HCT116 (cell line): Measurements from ENCODE around the gene TSSK6. TPM values are rescaled to one million over a fixed set of nuclear protein-coding genes. Genes with fewer than 3 reads are reported as not detected.

Source experiments
- ATAC-seq: fragments of 200-7000 bp; cut with Tn5 transposase; 2 replicates; pipeline ENCODE4 v1.9.1; 2020; ENCODE audit warnings: mild to moderate bottlenecking, moderate library complexity
- BruUV-seq: library from RNA; stranded (reverse); fragments of 400-500 nt; replicated peaks from 2 replicates; lab custom pipeline; 2021; lab: Mats Ljungman, UMichigan
- CTCF ChIA-PET: fragments of 300-600 bp; sonication (Branson Sonifier 250); formaldehyde crosslinking; loops from one replicate; lab custom pipeline; 2021; ENCODE audit warnings: antibody characterized with exemption; lab: Charles Lee
- POLR2A ChIA-PET: fragments of 300-600, 350-600 bp; sonication (Branson Sonifier 250); formaldehyde crosslinking; loops from one replicate; lab custom pipeline; 2021; ENCODE audit warnings: antibody characterized with exemption; lab: Charles Lee
- RAD21 ChIA-PET, 2 experiments: fragments of 300-600 bp; sonication (Branson Sonifier 250); formaldehyde crosslinking; loops; one replicate each; lab custom pipeline; 2023; ENCODE audit warnings: low total read pairs in 2 of 2; ENCODE audit not compliant: uncharacterized antibody in 2 of 2, unreplicated experiment in 2 of 2, low non-redundant PET in 1 of 2; lab: Charles Lee
- DNase-seq: peaks from one replicate; pipeline ENCODE4 v3.0.0-alpha.2; 2010; ENCODE audit warnings: low read depth, low spot score
- H2AFZ ChIP-seq: fragments of 200-600 bp; shearing (Covaris generic), sonication (generic); 2 replicates; pipeline ENCODE4 v1.6.1; 2017; ENCODE audit warnings: low read depth, mixed run types, mixed read lengths, antibody characterized with exemption, low read length; ENCODE audit not compliant: poor library complexity, severe bottlenecking
- H3K27ac ChIP-seq: 2 replicates; pipeline ENCODE4 v1.5.1; 2012; ENCODE audit warnings: low read depth, low read length
- H3K27me3 ChIP-seq: fragments of 200-600 bp; sonication (generic); 2 replicates; pipeline ENCODE4 v1.6.1; 2016; ENCODE audit warnings: mixed run types, low read length, mixed read lengths; ENCODE audit not compliant: insufficient read depth
- H3K36me3 ChIP-seq, 2 experiments: fragments of 200-500 bp in 1 of 2; fragments of 200-600 bp in 1 of 2; sonication (Bioruptor generic) in 1 of 2; sonication (generic) in 1 of 2; 2 replicates each; pipeline versions ENCODE4 v1.5.1 to v1.6.1; 2014 to 2016; ENCODE audit warnings: low read length in 2 of 2, inconsistent platforms in 1 of 2, mixed read lengths in 1 of 2, mixed run types in 1 of 2; ENCODE audit not compliant: insufficient read depth in 2 of 2, control insufficient read depth in 1 of 2
- H3K4me1 ChIP-seq, 2 experiments: fragments of 200-600 bp in 1 of 2; sonication (generic) in 1 of 2; 2 replicates each; pipeline versions ENCODE4 v1.5.1 to v1.6.1; 2012 to 2017; ENCODE audit warnings: low read length in 2 of 2, inconsistent platforms in 1 of 2, mild to moderate bottlenecking in 1 of 2, mixed read lengths in 1 of 2, mixed run types in 1 of 2, moderate library complexity in 1 of 2; ENCODE audit not compliant: insufficient read depth in 2 of 2, control insufficient read depth in 1 of 2
- H3K4me2 ChIP-seq: fragments of 200-600 bp; sonication (generic); 2 replicates; pipeline ENCODE4 v1.6.1; 2017; ENCODE audit warnings: mixed run types, low read length, mixed read lengths
- H3K4me3 ChIP-seq, 2 experiments: fragments of 200-600 bp in 1 of 2; sonication (generic) in 1 of 2; replicated peaks in 1 of 2; 2 replicates each; pipeline ENCODE4 v1.5.1; 2011 to 2016; ENCODE audit warnings: low read length in 2 of 2, control low read depth in 1 of 2, low read depth in 1 of 2, mild to moderate bottlenecking in 1 of 2, mixed read lengths in 1 of 2, mixed run types in 1 of 2
- H3K79me2 ChIP-seq: fragments of 200-600 bp; sonication (generic); 2 replicates; pipeline ENCODE4 v1.6.1; 2017; ENCODE audit warnings: mild to moderate bottlenecking, mixed run types, low read length, moderate library complexity, mixed read lengths; ENCODE audit not compliant: insufficient read depth
- H3K9ac ChIP-seq: fragments of 200-600 bp; sonication (generic); 2 replicates; pipeline ENCODE4 v1.6.1; 2016; ENCODE audit warnings: low read length, mixed read lengths
- H3K9me2 ChIP-seq: fragments of 200-600 bp; sonication (generic), shearing (Covaris generic); 2 replicates; pipeline ENCODE4 v1.6.1; 2017; ENCODE audit warnings: mixed run types, mild to moderate bottlenecking, moderate library complexity; ENCODE audit not compliant: insufficient read depth
- H3K9me3 ChIP-seq, 2 experiments: fragments of 200-500 bp in 1 of 2; fragments of 200-600 bp in 1 of 2; sonication (Bioruptor generic) in 1 of 2; sonication (generic) in 1 of 2; 2 replicates each; pipeline ENCODE4 v1.6.1; 2014 to 2017; ENCODE audit warnings: low read length in 2 of 2, mixed read lengths in 2 of 2, inconsistent platforms in 1 of 2, low read depth in 1 of 2, mild to moderate bottlenecking in 1 of 2, mixed run types in 1 of 2, moderate library complexity in 1 of 2; ENCODE audit not compliant: control insufficient read depth in 1 of 2, insufficient read depth in 1 of 2
- H4K20me1 ChIP-seq: fragments of 200-600 bp; sonication (generic), shearing (Covaris generic); 2 replicates; pipeline ENCODE4 v1.6.1; 2017; ENCODE audit warnings: mixed run types, mild to moderate bottlenecking, moderate library complexity; ENCODE audit not compliant: insufficient read depth
- CEBPB ChIP-seq: IDR thresholded peaks from 2 replicates; pipeline ENCODE4 v1.6.1; 2012; ENCODE audit warnings: low read depth
- ELF1 ChIP-seq: IDR thresholded peaks from 2 replicates; pipeline ENCODE4 v1.6.1; 2012; ENCODE audit warnings: low read depth, borderline replicate concordance
- EZH2phosphoT487 ChIP-seq: fragments of 200-600 bp; IDR thresholded peaks from 2 replicates; pipeline ENCODE4 v1.6.1; 2018; ENCODE audit warnings: antibody characterized with exemption, borderline replicate concordance
- FOSL1 ChIP-seq: IDR thresholded peaks from 2 replicates; pipeline ENCODE4 v1.6.1; 2012; ENCODE audit warnings: low read depth
- JUND ChIP-seq: IDR thresholded peaks from 2 replicates; pipeline ENCODE4 v1.6.1; 2012
- POLR2AphosphoS5 ChIP-seq: IDR thresholded peaks from 2 replicates; pipeline ENCODE4 v1.6.1; 2011; ENCODE audit warnings: mild to moderate bottlenecking, low read depth, low read length, moderate library complexity
- RAD21 ChIP-seq: IDR thresholded peaks from 2 replicates; pipeline ENCODE4 v1.6.1; 2012; ENCODE audit warnings: low read depth, mild to moderate bottlenecking
- SIN3A ChIP-seq: IDR thresholded peaks from 2 replicates; pipeline ENCODE4 v1.6.1; 2012; ENCODE audit warnings: low read depth
- SRF ChIP-seq: IDR thresholded peaks from 2 replicates; pipeline ENCODE4 v1.6.1; 2012; ENCODE audit warnings: low read depth
- TCF7L2 ChIP-seq: IDR thresholded peaks from 2 replicates; pipeline ENCODE4 v1.7.0; 2011; ENCODE audit warnings: borderline replicate concordance, inconsistent platforms; ENCODE audit not compliant: insufficient read depth, insufficient read length; ENCODE audit errors: extremely low read depth
- YY1 ChIP-seq: IDR thresholded peaks from 2 replicates; pipeline ENCODE4 v1.6.1; 2011; ENCODE audit warnings: low read length, low read depth, moderate library complexity, mild to moderate bottlenecking; ENCODE audit not compliant: insufficient replicate concordance; ENCODE audit errors: extremely low read depth
- ZNF274 ChIP-seq: fragments of 200-500 bp; sonication (Bioruptor generic); IDR thresholded peaks from 2 replicates; pipeline ENCODE4 v1.6.1; 2014; ENCODE audit warnings: mild to moderate bottlenecking, low read depth, low read length, inconsistent platforms
- intact Hi-C: fragments of 100-400 bp; cut with micrococcal nuclease; formaldehyde crosslinking; loops from 2 replicates; pipeline ENCODE4 v1.10.0; 2022
- total RNA-seq: library from RNA; stranded (reverse); gene quantifications from one replicate; pipeline ENCODE4 v1.2.1, GENCODE V29; 2021; ENCODE audit not compliant: unreplicated experiment
- TF ChIP-seq, protein P1 (sequence below), 3 experiments: fragments of 200-600 bp in 1 of 3; sonication (generic) in 1 of 3; IDR thresholded peaks in 2 of 3; conservative IDR thresholded peaks in 1 of 3; 2 replicates each; pipeline ENCODE4 v1.5.1; 2012 to 2017; ENCODE audit warnings: low read depth in 2 of 3, low read length in 2 of 3, antibody characterized with exemption in 1 of 3, borderline replicate concordance in 1 of 3, control low read depth in 1 of 3, mild to moderate bottlenecking in 1 of 3, mixed read lengths in 1 of 3, mixed run types in 1 of 3, moderate library complexity in 1 of 3; ENCODE audit not compliant: insufficient read depth in 1 of 3
- TF ChIP-seq, protein P2 (sequence below): IDR thresholded peaks from 2 replicates; pipeline ENCODE4 v1.6.1; 2011; ENCODE audit warnings: mild to moderate bottlenecking, low read length, moderate library complexity; ENCODE audit not compliant: insufficient replicate concordance; ENCODE audit errors: extremely low read depth
- TF ChIP-seq, protein P3 (sequence below): IDR thresholded peaks from 2 replicates; pipeline ENCODE4 v1.6.1; 2012

Gene TSSK6
- total RNA-seq, 1 experiment from 2014 or later: 4.1 TPM

DNA sequence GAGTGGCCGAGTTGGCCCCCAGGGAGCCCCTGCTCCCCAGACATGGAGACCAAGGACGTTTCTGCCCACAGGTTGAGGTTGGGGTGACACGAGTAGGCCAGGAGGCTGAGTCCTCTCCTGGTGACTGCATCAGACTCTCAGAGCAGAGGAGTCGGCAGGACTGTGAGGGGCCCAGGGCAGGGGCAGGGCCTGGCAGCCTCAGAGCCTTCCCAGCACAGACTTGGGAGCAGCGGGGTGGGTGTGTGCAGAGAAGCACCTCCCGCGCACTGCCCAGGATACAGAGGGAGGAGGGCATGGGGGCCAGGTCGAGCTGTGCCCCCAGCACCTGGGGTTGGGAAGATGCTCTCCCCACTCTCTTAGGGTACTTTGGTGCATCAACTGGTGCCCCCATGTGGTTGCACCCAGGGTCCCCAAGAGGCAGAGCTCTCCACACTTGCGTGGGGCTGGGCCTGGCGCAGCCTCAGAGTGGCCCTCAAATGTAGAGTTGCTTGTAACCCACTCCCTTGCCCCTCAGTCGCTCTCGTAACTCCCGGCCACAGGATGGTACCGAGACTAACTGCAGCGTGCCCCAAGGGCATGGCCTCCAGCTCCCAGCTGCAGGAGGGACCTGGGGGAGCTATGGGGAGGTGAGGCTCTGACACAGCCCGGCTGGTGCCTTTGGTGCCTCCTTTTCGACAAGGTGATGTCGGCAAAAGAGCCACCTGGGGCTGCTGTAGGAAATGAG, 15.9 kb downstream of the TSSK6 start:
- no peak for ATAC-seq
- intact Hi-C loops: no loop called here

DNA sequence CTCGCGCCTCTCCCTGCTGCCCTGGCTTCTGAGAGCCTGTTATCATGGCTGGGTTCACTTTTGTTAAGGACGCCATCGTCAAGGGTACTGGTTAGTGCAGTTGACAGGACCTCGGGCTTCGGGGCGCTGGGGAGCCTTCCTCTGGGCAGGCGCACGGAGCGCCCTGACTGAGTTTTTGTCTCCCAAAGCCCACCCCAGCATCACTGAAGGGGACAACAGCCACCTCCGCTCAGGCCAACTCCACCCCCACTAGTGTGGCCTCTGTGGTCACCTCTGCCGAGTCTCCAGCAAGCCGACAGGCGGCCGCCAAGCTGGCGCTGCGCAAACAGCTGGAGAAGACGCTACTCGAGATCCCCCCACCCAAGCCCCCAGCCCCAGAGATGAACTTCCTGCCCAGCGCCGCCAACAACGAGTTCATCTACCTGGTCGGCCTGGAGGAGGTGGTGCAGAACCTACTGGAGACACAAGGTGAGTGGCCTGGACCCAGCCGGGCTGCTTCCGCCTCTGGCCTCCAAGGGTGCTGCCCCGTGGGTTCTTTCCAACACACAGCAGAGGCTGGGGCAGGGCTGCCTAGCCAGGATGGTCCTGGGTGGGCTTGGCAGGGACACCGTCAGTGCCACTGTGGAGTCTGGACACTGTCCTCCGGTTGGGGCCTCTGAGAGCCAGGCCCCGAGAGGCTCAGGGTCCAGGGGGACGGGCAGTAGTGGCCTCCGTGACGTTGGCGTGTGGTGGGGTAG, 16.9 kb downstream of the TSSK6 start:
- BruUV-seq: no TSS peak
- no peak overlapping the region for H2AFZ ChIP-seq
- peaks cover 28 to 48% of the 10 kb centered on the region in 2 experiments; a peak in 3 of 4 replicates for H3K36me3 ChIP-seq
- DNase-seq: no peak
- peaks cover 35% of the 10 kb centered on the region; the same call in 1 of the 2 replicates for H3K79me2 ChIP-seq
- H3K9me2 ChIP-seq: no peaks in the 10 kb centered on the region
- no peak for ATAC-seq
- H3K9me3 ChIP-seq: no peaks in the 10 kb centered on the region
- ChIA-PET POLR2A (no interaction called here), CTCF (no interaction called here), RAD21 (no interaction called here)
- H3K4me2 ChIP-seq: no peak overlapping the region
- no peak overlapping the region for H3K9ac ChIP-seq
- intact Hi-C loops: no loop called here
- H3K27ac ChIP-seq: no peak overlapping the region
- no peak overlapping the region for H3K4me3 ChIP-seq
- no peaks in the 10 kb centered on the region for H4K20me1 ChIP-seq
- no peaks in the 10 kb centered on the region for H3K4me1 ChIP-seq
- H3K27me3 ChIP-seq: no peaks in the 10 kb centered on the region
- no peak for TF ChIP-seq ELF1
- no peak for TF ChIP-seq SRF
- TF ChIP-seq, protein P1, sequence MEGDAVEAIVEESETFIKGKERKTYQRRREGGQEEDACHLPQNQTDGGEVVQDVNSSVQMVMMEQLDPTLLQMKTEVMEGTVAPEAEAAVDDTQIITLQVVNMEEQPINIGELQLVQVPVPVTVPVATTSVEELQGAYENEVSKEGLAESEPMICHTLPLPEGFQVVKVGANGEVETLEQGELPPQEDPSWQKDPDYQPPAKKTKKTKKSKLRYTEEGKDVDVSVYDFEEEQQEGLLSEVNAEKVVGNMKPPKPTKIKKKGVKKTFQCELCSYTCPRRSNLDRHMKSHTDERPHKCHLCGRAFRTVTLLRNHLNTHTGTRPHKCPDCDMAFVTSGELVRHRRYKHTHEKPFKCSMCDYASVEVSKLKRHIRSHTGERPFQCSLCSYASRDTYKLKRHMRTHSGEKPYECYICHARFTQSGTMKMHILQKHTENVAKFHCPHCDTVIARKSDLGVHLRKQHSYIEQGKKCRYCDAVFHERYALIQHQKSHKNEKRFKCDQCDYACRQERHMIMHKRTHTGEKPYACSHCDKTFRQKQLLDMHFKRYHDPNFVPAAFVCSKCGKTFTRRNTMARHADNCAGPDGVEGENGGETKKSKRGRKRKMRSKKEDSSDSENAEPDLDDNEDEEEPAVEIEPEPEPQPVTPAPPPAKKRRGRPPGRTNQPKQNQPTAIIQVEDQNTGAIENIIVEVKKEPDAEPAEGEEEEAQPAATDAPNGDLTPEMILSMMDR (IDR thresholded peaks at IDR 0.05 in 2 of 3, conservative IDR thresholded peaks at IDR 0.05 in 1 of 3; ENCODE audit: borderline replicate concordance in 1 of 3, insufficient read depth in 1 of 3, low read depth in 2 of 3, low read length in 2 of 3): no peak
- no peak for TF ChIP-seq SIN3A
- no peak for TF ChIP-seq YY1
- no peak for TF ChIP-seq EZH2phosphoT487
- no peak for TF ChIP-seq JUND
- TF ChIP-seq, protein P2, sequence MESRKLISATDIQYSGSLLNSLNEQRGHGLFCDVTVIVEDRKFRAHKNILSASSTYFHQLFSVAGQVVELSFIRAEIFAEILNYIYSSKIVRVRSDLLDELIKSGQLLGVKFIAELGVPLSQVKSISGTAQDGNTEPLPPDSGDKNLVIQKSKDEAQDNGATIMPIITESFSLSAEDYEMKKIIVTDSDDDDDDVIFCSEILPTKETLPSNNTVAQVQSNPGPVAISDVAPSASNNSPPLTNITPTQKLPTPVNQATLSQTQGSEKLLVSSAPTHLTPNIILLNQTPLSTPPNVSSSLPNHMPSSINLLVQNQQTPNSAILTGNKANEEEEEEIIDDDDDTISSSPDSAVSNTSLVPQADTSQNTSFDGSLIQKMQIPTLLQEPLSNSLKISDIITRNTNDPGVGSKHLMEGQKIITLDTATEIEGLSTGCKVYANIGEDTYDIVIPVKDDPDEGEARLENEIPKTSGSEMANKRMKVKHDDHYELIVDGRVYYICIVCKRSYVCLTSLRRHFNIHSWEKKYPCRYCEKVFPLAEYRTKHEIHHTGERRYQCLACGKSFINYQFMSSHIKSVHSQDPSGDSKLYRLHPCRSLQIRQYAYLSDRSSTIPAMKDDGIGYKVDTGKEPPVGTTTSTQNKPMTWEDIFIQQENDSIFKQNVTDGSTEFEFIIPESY: no peak
- TF ChIP-seq, protein P3, sequence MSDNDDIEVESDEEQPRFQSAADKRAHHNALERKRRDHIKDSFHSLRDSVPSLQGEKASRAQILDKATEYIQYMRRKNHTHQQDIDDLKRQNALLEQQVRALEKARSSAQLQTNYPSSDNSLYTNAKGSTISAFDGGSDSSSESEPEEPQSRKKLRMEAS: no peak
- TF ChIP-seq TCF7L2: no peak
- TF ChIP-seq POLR2AphosphoS5: no peak
- no peak for TF ChIP-seq RAD21
- no peak for TF ChIP-seq CEBPB
- no peak for TF ChIP-seq FOSL1

More for the DNA sequence above, 15.9 kb downstream of the TSSK6 start:
- Histone ChIP-seq H3K27ac (no peak overlapping the region), H3K4me3 (no peak overlapping the region), H4K20me1 (no peaks in the 10 kb centered on the region), H3K9ac (no peak overlapping the region), H3K4me2 (no peak overlapping the region), H3K9me3 (no peaks in the 10 kb centered on the region), H3K4me1 (no peaks in the 10 kb centered on the region), H2AFZ (no peak overlapping the region), H3K9me2 (no peaks in the 10 kb centered on the region), H3K27me3 (no peaks in the 10 kb centered on the region), H3K36me3 (peaks cover 26 to 54% of the 10 kb centered on the region in 2 experiments; a peak in 3 of 4 replicates), H3K79me2 (peaks cover 26% of the 10 kb centered on the region; the same call in 1 of the 2 replicates)
- ChIA-PET POLR2A (no interaction called here), CTCF (no interaction called here), RAD21 (no interaction called here)
- no peak for DNase-seq
- TF ChIP-seq ZNF274: no peak
- no TSS peak for BruUV-seq
